ENCODE data around the gene USP49. TPM values are rescaled to one million over a fixed set of nuclear protein-coding genes. Genes with fewer than 3 reads are reported as not detected.

USP49 gene
- total and polyA plus RNA-seq, 4 donors = 1.8 to 8.6 (median 3.6) TPM

- no peak overlapping the region for H3K4me3 ChIP-seq
- 88 to 95% methylated on average over 13 of the region's 13 CpGs for WGBS, 2 donors
- no peak overlapping the region for H3K27ac ChIP-seq (ENCODE audit: low read depth in 1 of 2, low read length in 1 of 2)
- H3K4me1 ChIP-seq (ENCODE audit: control insufficient read depth in 5 of 5, insufficient read depth in 5 of 5, low read length in 5 of 5) = peaks cover 0 to 9% (median 6%) of the 10 kb centered on the region in 5 donors
- H3K9ac ChIP-seq (ENCODE audit: insufficient read depth in 1 of 2, low read length in 2 of 2) = no peak overlapping the region
- TF ChIP-seq CTCF (IDR thresholded peaks at IDR 0.05; ENCODE audit: control extremely low read depth, extremely low read depth) = no peak
- H3K27me3 ChIP-seq (ENCODE audit: control insufficient read depth in 3 of 3, insufficient read depth in 3 of 3, low read length in 2 of 3) = no peaks in the 10 kb centered on the region
- ATAC-seq (ENCODE audit: insufficient read depth, low FRiP score) (no peak), DNase-seq (no peak)
- peaks cover 10 to 36% (median 21%) of the 10 kb centered on the region in 4 donors for H3K36me3 ChIP-seq (ENCODE audit: control insufficient read depth in 4 of 4, insufficient read depth in 4 of 4, low read length in 4 of 4)
- no peaks in the 10 kb centered on the region for H3K9me3 ChIP-seq (ENCODE audit: control insufficient read depth in 4 of 4, insufficient read depth in 3 of 4, low read length in 3 of 4)
Observed at GRCh38 chr6:41775293-41775882, 119.8 kb downstream of the USP49 start.

- DNase-seq (no peak), ATAC-seq (ENCODE audit: insufficient read depth, low FRiP score) (no peak)
- Histone ChIP-seq H3K27ac (ENCODE audit: low read depth in 1 of 2, low read length in 1 of 2) (no peak overlapping the region), H3K4me1 (ENCODE audit: control insufficient read depth in 5 of 5, insufficient read depth in 5 of 5, low read length in 5 of 5) (peaks cover 0 to 9% (median 6%) of the 10 kb centered on the region in 5 donors), H3K27me3 (ENCODE audit: control insufficient read depth in 3 of 3, insufficient read depth in 3 of 3, low read length in 2 of 3) (no peaks in the 10 kb centered on the region), H3K36me3 (ENCODE audit: control insufficient read depth in 4 of 4, insufficient read depth in 4 of 4, low read length in 4 of 4) (peaks cover 10 to 39% (median 21%) of the 10 kb centered on the region in 4 donors), H3K9me3 (ENCODE audit: control insufficient read depth in 4 of 4, insufficient read depth in 3 of 4, low read length in 3 of 4) (no peaks in the 10 kb centered on the region), H3K4me3 (no peak overlapping the region), H3K9ac (ENCODE audit: insufficient read depth in 1 of 2, low read length in 2 of 2) (no peak overlapping the region)
- no peak for TF ChIP-seq CTCF (IDR thresholded peaks at IDR 0.05; ENCODE audit: control extremely low read depth, extremely low read depth)
- WGBS, 2 donors = 91 to 93% methylated on average over 3 of the region's 3 CpGs
Observed at GRCh38 chr6:41774841-41775240, 120.3 kb downstream of the USP49 start.

- no peak for ATAC-seq (ENCODE audit: insufficient read depth, low FRiP score)
- no peak for TF ChIP-seq CTCF (IDR thresholded peaks at IDR 0.05; ENCODE audit: control extremely low read depth, extremely low read depth)
- Histone ChIP-seq H3K4me3 (no peak overlapping the region), H3K27me3 (ENCODE audit: control insufficient read depth in 3 of 3, insufficient read depth in 3 of 3, low read length in 2 of 3) (no peaks in the 10 kb centered on the region), H3K4me1 (ENCODE audit: control insufficient read depth in 5 of 5, insufficient read depth in 5 of 5, low read length in 5 of 5) (peaks cover 6 to 30% (median 18%) of the 10 kb centered on the region in 5 donors), H3K27ac (ENCODE audit: low read depth in 1 of 2, low read length in 1 of 2) (no peak overlapping the region), H3K9me3 (ENCODE audit: control insufficient read depth in 4 of 4, insufficient read depth in 3 of 4, low read length in 3 of 4) (no peaks in the 10 kb centered on the region), H3K9ac (ENCODE audit: insufficient read depth in 1 of 2, low read length in 2 of 2) (no peak overlapping the region), H3K36me3 (ENCODE audit: control insufficient read depth in 4 of 4, insufficient read depth in 4 of 4, low read length in 4 of 4) (peaks cover 10 to 39% (median 14%) of the 10 kb centered on the region in 4 donors)
- WGBS, 2 donors = 92% methylated on average over 27 to 29 of the region's 29 CpGs
- no peak for DNase-seq
Observed at GRCh38 chr6:41771058-41771983, 123.9 kb downstream of the USP49 start.
